NT2/D1 (cell line): ENCODE data around the gene ZNF322.

Experiments
- SUZ12 ChIP-seq: IDR thresholded peaks from 2 replicates; pipeline ENCODE4 v1.6.1; 2011; ENCODE audit not compliant: insufficient read length, insufficient read depth; ENCODE audit errors: extremely low read depth
- YY1 ChIP-seq: IDR thresholded peaks from 2 replicates; pipeline ENCODE4 v1.6.1; 2011; ENCODE audit not compliant: insufficient read length, insufficient read depth
- ZNF274 ChIP-seq: IDR thresholded peaks from 2 replicates; pipeline ENCODE4 v1.6.1; 2011; ENCODE audit warnings: mild to moderate bottlenecking, low read depth, low read length

GRCh38 chr6:26600759-26601158 is 58.8 kb downstream of the ZNF322 start:
- TF ChIP-seq ZNF274 = no peak
- TF ChIP-seq YY1 = no peak
- no peak for TF ChIP-seq SUZ12
